T-helper 2 cell treated with Interferon-gamma antibody and Interleukin-4, amounts not matched to agents 100 ng/mL and 5 ng/mL, for 36 hours (primary cell): ENCODE measurements around the gene FREM2. TPM values are rescaled to one million over a fixed set of nuclear protein-coding genes. Genes with fewer than 3 reads are reported as not detected.

ENCODE experiments used
- intact Hi-C: fragments of 100-400 bp; cut with micrococcal nuclease; formaldehyde crosslinking; loops from one replicate; pipeline ENCODE4 v1.15.1; 2023
- total RNA-seq: library from RNA; stranded (reverse); gene quantifications from 2 replicates; pipeline ENCODE4 v1.2.3, GENCODE V29; 2022

FREM2 gene
- total RNA-seq, 1 donor from 2014 or later: 0.02 TPM

GRCh38 chr13:38759390-38759789 is 72.5 kb downstream of the FREM2 start:
- intact Hi-C loops: no loop called here

DNA sequence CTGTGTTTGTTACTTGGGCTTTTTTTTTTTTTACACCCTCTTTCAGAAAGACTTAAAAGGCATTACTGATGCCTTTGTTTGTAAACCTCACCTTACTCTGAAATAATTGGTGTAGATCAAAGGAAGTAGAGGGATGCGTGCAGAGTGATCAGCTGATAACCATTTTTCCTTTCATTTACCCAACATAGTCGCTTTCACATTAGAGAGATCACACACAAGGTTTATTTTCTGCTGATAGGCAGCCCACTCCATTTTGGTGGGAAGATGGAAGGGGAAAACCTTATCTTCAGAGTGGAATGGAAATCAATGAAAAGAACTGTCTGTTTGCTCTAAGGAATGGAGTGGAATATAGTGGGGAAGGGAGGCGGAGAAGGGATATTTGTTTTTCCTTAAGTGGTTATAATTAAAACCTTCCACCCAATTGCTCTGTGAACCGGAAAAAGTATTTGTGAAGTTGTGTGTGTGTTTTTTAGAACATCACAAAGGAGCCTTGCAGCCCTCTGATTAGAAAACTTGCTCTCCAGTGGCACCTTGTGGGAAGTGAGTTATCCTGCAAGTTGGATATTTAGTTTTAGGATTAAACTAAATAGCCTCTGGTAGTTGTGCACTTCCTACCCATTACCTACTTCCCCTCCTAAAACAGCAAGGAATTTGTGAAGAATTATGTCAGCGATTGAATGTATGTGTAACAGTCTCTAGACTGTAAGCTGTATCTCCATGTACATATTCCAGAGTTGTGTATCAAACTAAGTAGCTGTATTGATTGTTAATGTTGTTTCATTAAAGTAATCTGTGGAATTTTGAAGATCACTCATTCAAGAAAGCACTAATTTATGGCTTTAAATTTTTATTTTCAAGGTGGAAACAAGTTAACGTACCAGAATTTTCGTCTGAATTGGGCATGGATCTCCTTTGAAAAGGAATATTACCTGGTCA is 76.8 kb downstream of the FREM2 start:
- intact Hi-C loops: no loop called here

DNA sequence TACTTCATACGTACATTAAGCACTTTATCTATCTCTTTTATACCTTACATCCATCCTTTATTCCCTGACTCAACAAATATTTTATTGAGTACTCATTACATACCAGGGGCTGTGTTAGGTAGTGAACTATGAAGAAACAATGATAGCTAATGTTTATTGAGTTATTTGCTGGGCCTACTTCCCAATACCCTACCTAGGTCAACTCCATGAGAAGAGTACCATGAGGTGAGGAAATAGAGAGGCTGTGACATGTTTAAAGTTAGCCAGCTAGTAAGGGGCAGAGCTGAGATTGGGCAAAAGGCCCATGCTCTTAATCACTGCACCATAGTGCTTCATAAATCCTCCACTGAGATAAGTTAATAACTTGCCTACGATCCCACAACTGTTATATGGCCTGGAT is 79.9 kb downstream of the FREM2 start:
- intact Hi-C loops: no loop called here

GRCh38 chr13:38767506-38768265 is 80.8 kb downstream of the FREM2 start:
- intact Hi-C loops: no loop called here

DNA sequence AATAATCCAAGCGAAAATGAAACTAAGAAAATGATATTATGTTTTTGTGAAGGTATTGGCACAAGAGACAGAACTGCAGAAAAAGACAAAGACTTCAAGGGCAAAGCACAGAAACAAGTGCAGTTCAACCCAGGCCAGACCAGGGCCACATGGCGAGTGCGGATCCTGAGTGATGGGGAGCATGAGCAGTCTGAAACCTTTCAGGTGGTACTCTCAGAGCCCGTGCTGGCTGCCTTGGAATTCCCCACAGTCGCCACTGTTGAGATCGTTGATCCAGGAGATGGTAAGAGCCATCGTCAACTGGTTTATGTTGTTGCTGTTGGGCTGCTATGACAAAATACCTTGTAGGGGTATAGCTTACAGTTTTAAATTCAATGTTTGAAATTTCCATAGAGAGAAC is 82.6 kb downstream of the FREM2 start:
- intact Hi-C loops: no loop called here

GRCh38 chr13:38775085-38775484 is 88.2 kb downstream of the FREM2 start:
- intact Hi-C loops: no loop called here

DNA sequence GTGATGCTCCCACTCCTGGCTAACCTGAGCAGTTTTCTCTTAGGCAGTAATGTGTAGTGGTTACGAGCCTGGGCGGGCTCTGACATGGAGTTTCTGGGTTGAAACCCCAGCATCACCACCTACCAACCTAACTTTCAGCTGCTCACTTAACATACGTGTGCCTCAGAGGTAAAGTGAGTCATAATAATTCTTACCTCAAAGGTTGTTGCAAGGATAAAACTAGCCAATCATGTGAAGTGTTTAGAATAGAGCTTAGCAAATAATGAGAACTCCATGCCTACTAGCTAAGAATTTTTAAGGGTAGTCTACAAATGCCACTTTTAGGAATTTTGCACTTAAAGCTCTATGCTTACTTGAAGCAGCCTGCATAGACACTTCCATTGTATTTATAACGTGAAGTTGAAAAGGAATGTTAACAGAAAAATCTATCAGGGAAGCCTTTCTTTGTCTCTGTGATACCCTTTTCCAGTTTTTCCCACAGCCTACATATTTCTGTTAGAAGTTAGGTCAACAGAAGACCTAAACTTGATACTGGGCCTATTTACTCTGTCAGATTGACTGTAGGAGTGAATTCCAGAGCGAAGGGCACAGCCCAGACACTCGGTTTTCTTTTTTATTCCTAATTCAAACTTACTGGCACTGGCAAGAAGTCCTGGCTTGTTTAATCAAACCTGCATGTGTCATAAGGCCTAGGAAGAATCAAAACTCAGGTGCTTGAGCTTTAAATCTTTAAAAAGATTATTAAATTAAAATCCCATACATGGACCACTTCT is 90.7 kb downstream of the FREM2 start:
- intact Hi-C loops: no loop called here

- intact Hi-C loops: no loop called here
Observed at GRCh38 chr13:38781539-38781938, 94.7 kb downstream of the FREM2 start.

DNA sequence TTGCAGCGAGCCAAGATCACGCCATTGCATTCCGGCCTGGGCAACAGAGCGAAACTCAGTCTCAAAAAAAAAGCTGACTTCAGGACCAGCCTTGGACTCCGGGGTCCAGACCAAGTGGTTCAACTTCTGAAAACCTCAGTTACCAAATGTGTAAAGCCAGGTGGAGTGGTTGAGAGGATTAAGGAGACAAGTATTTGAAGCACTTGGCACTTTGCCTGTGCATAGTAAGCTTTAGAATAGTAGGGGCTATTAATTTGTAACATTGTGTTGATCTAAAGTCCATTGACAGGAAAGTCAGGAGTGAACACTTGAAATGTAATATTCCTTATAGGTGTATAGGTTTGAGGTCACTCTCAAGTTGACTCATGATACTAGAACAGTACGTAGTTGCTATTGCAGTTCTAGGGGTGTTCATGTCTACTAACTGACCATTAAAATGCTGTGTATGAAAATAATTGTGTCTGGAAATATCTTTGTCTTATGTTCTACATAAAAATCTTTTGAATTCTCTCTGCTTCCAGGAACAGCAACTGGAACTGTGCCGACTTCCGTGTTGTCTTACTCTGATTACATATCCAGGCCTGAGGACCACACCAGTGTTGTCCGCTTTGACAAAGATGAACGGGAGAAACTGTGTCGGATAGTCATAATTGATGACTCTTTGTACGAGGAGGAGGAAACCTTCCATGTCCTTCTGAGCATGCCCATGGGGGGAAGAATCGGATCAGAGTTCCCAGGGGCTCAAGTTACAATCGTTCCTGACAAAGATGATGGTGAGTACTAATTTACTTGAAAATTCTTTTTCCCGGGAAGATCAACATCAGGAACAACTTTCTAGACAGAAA is 97.4 kb downstream of the FREM2 start:
- intact Hi-C loops: no loop called here

- intact Hi-C loops: no loop called here
Observed at GRCh38 chr13:38785042-38785441, 98.2 kb downstream of the FREM2 start.

GRCh38 chr13:38785490-38785889 is 98.6 kb downstream of the FREM2 start:
- intact Hi-C loops: no loop called here

GRCh38 chr13:38787550-38787949 is 100.7 kb downstream of the FREM2 start:
- intact Hi-C loops: no loop called here

GRCh38 chr13:38796890-38797289 is 110.0 kb downstream of the FREM2 start:
- intact Hi-C loops: no loop called here

DNA sequence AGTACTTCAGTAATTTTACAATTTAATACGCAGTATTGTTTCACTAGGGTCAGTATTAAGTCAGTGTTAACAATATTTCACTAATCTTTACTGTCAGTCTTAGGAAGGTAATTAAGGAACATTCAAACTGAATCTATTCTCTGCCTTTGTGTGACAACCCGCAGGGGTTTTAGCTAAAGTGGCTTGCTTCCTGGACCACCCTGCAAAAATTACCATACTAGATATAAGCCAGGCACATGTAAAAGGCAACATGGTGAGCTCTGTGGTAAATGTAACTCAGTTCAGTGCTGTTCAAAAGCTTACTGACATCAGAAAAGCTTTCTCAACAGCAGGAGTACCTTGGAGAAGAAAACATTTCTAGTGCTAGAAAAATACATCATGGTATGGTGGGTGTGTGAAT is 116.7 kb downstream of the FREM2 start:
- intact Hi-C loops: no loop called here

DNA sequence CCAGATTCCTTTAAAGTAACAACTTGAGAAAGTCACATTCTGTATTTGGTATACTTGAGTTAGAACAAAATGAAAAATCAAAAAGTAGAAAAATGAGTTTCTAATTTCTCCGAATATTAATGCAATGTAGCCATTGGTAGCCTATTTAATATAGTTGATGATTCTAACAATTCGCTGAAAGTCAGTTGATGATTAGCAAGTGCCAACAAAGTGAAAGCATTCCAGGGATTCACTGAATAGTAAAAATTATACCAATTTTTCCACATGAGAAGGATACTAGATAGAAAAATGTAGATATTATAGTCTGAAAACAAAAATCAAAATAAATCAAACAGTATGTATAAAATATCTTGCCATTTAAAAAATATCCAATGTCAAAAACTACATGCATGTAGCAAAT is 117.2 kb downstream of the FREM2 start:
- intact Hi-C loops: no loop called here

- intact Hi-C loops: no loop called here
Observed at GRCh38 chr13:38804536-38804935, 117.7 kb downstream of the FREM2 start.

DNA sequence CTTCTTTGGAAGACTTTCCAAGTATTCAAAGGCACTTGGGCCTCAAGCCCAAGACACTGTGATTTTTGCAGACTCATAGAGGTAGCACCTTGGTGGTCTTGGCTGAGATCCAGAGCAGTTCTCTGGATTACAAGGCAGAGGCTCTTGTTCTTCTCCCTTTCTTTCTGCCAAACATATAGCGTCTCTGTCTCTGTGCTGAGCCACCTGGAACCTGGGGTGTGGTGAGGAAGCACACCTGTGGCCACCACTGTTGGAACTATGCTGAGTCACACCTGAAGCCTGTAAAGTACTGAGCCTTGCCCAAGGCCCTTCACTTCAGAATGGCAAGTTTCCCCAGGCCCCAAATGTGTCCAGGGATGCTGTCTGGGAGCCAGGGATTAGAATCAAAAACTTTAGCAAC is 127.5 kb downstream of the FREM2 start:
- intact Hi-C loops: no loop called here

GRCh38 chr13:38819053-38819452 is 132.2 kb downstream of the FREM2 start:
- intact Hi-C loops: no loop called here

DNA sequence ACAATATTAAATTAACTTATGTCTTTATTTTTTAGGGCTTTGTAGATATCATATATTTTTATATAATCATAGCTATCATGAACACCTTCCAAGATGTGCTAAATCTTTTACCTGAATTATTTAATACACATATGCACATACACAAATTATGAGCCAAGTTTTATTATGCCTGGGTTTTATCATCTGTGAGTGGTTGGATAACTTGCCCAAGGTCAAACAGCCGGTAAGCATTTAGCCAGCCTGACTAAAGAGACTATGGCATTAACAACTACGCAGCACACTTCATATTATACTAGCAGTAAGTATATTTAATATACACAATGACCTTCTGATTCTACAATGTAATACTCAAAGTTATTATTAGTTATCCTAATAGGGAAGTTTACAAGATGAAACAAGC is 132.7 kb downstream of the FREM2 start:
- intact Hi-C loops: no loop called here

DNA sequence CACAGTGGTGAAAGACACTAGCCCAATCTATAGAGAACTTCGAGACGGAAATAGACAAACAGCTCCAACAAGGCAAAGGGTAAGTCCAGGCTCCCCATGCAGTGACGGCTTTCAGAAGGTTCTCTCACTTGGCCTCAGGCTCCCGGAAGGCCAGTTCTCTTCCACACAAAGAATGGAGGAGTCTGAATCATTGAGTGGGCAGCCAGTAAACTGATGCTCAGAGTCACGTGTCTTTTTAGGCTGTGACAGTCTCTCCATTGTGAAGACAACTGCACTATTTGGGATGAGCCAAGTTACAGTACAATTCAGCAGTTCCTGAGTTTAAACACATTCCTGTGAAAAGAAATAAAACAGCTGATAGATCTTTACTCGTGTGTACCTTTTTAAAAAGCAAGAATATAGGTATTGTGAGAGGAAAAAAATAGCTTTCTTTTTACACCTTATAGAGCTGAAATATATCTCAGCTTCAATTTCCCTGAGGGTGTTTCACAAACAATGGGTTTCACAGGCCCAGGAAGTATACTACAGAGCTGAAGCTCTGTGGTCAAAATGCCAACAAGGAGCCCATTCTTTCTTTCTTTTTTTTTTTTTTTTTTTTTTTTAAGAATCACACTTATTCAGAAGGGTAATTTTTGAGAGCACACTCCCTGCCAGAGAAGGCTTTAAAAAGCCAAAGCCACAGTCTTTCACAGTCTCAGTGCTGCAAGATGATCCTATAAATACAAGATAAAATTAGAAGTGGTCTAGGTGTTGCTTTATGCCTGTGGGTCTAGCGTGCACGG is 135.1 kb downstream of the FREM2 start:
- intact Hi-C loops: no loop called here
